Transverse colon (tissue), 4 donors: Measurements from ENCODE around the gene ENAH.

Experiments used
- CTCF ChIP-seq, 5 experiments: fragments of 200-600 bp in 3 of 5; fragments of 450-650 bp in 2 of 5; sonication (generic) in 3 of 5; IDR thresholded peaks; 1 replicate in 2 of 5; 2 replicates in 3 of 5; pipeline ENCODE4 v1.5.1; 2016 to 2017; ENCODE audit warnings: antibody characterized with exemption in 5 of 5, inconsistent platforms in 3 of 5, mild to moderate bottlenecking in 2 of 5, moderate library complexity in 1 of 5
- POLR2A ChIP-seq: fragments of 450-650 bp; IDR thresholded peaks from one replicate; pipeline ENCODE4 v1.6.1; 2016; ENCODE audit warnings: antibody characterized with exemption, mild to moderate bottlenecking, moderate library complexity
- POLR2AphosphoS5 ChIP-seq, 3 donors: sonication (generic); formaldehyde crosslinking; IDR thresholded peaks; one replicate each; pipeline ENCODE4 v1.6.1; 2016; ENCODE audit warnings: antibody characterized with exemption in 3 of 3

GRCh38 chr1:225465793-225466517 lies 187.0 kb downstream of the ENAH start:
- no peak for TF ChIP-seq CTCF (IDR thresholded peaks at IDR 0.05)
- no peak for TF ChIP-seq POLR2A
- TF ChIP-seq POLR2AphosphoS5 (IDR thresholded peaks at IDR 0.05) = no peak
